BJ (cell line): ENCODE measurements around the gene ACO1. TPM values are rescaled to one million over a fixed set of nuclear protein-coding genes. Genes with fewer than 3 reads are reported as not detected.

Experiments
- CTCF ChIA-PET: fragments of 350-600 bp; formaldehyde crosslinking; extraction: SDS; loops from one replicate; lab custom pipeline; 2021; ENCODE audit warnings: antibody characterized with exemption, inconsistent platforms; lab: Yijun Ruan, JAX
- POLR2A ChIA-PET: fragments of 300-600 bp; sonication (Branson Sonifier 250); formaldehyde crosslinking; extraction: SDS; loops from one replicate; lab custom pipeline; 2021; ENCODE audit warnings: antibody characterized with exemption; lab: Charles Lee
- DNase-seq: peaks from one replicate; pipeline ENCODE4 v3.0.0-alpha.2; 2011; ENCODE audit warnings: low read depth
- H3K27me3 ChIP-seq: 2 replicates; pipeline ENCODE4 v1.6.0; 2011; ENCODE audit warnings: low read length; ENCODE audit not compliant: control insufficient read depth, insufficient read depth
- H3K36me3 ChIP-seq: 2 replicates; pipeline ENCODE4 v1.5.1; 2011; ENCODE audit warnings: low read length; ENCODE audit not compliant: control insufficient read depth, insufficient read depth
- H3K4me3 ChIP-seq: 2 replicates; pipeline ENCODE4 v1.5.1; 2011; ENCODE audit warnings: low read depth, mild to moderate bottlenecking, control low read depth, low read length
- CTCF ChIP-seq: IDR thresholded peaks from 2 replicates; pipeline ENCODE4 v1.5.1; 2011; ENCODE audit warnings: low read depth, mild to moderate bottlenecking, control low read depth, inconsistent platforms, low read length, moderate library complexity; ENCODE audit not compliant: insufficient read depth
- polyA plus RNA-seq: library from polyadenylated mRNA; depleted of rRNA; stranded (reverse); fragments of >200 nt; gene quantifications from 2 replicates; pipeline ENCODE4 v1.2.3, GENCODE V29; 2011

Gene ACO1
- polyA plus RNA-seq, 1 experiment: 93.8 TPM

GRCh38 chr9:32468740-32469139, 84.3 kb downstream of the ACO1 start:
- ChIA-PET POLR2A (no interaction called here), CTCF (interaction anchor here (1.1 kb wide), 1 partner anchor 111 kb away, joined by 4 read pairs; no protein-coding TSS in a partner anchor)
- no peaks in the 10 kb centered on the region for H3K27me3 ChIP-seq
- no peaks in the 10 kb centered on the region; the same call in 1 of the 2 replicates for H3K36me3 ChIP-seq
- DNase-seq: no peak
- H3K4me3 ChIP-seq: no peak overlapping the region
- no peak for TF ChIP-seq CTCF

GRCh38 chr9:32472344-32472743, 87.9 kb downstream of the ACO1 start:
- no peak for DNase-seq
- ChIA-PET POLR2A (no interaction called here), CTCF (no interaction called here)
- TF ChIP-seq CTCF: no peak
- Histone ChIP-seq H3K36me3 (no peaks in the 10 kb centered on the region; the same call in 1 of the 2 replicates), H3K27me3 (no peaks in the 10 kb centered on the region), H3K4me3 (no peak overlapping the region)

GRCh38 chr9:32483343-32483742, 98.9 kb downstream of the ACO1 start:
- Histone ChIP-seq H3K4me3 (no peak overlapping the region), H3K36me3 (peaks cover 1% of the 10 kb centered on the region), H3K27me3 (no peaks in the 10 kb centered on the region)
- ChIA-PET POLR2A (interaction anchor here (0.6 kb wide), 1 partner anchor 24 kb away, joined by 3 read pairs; no protein-coding TSS in a partner anchor), CTCF (interaction anchor here (0.8 kb wide), 1 partner anchor 9 kb away, joined by 3 read pairs; no protein-coding TSS in a partner anchor)
- no peak for DNase-seq
- no peak for TF ChIP-seq CTCF

- POLR2A ChIA-PET: no interaction called here
- no peak for DNase-seq
- H3K27me3 ChIP-seq: no peaks in the 10 kb centered on the region
- TF ChIP-seq CTCF: no peak
- CTCF ChIA-PET: interaction anchor here (1.2 kb wide), 1 partner anchor 10 kb away, joined by 4 read pairs; no protein-coding TSS in a partner anchor
- H3K36me3 ChIP-seq: peaks cover 1% of the 10 kb centered on the region
- no peak overlapping the region for H3K4me3 ChIP-seq
Observed at GRCh38 chr9:32486839-32487562, 102.6 kb downstream of the ACO1 start.

- no peak for DNase-seq
- Histone ChIP-seq H3K36me3 (peaks cover 1% of the 10 kb centered on the region), H3K27me3 (no peaks in the 10 kb centered on the region), H3K4me3 (no peak overlapping the region)
- no peak for TF ChIP-seq CTCF
- POLR2A ChIA-PET: no interaction called here
- CTCF ChIA-PET: no interaction called here
Observed at GRCh38 chr9:32487981-32488380, 103.5 kb downstream of the ACO1 start.
